Mesendoderm (in vitro differentiated cells): ENCODE results near the gene GPR15LG.
A peak's percentile ranks its signal among the peaks of the same experiment; 100 is the strongest.

ENCODE experiments used
- DNase-seq: peaks from one replicate; pipeline ENCODE4 v3.0.0; 2013
- H2AK5ac ChIP-seq: 2 replicates; pipeline ENCODE4 v1.6.1; 2013; ENCODE audit warnings: low read length, inconsistent platforms
- H2BK120ac ChIP-seq: 2 replicates; pipeline ENCODE4 v1.6.1; 2013; ENCODE audit warnings: low read depth, mild to moderate bottlenecking, low read length, moderate library complexity, mixed read lengths
- H2BK15ac ChIP-seq: replicated peaks from 2 replicates; pipeline ENCODE4 v1.6.1; 2013; ENCODE audit warnings: low read depth, mild to moderate bottlenecking, moderate library complexity
- H2BK5ac ChIP-seq: 2 replicates; pipeline ENCODE4 v1.6.1; 2013; ENCODE audit warnings: low read length, inconsistent platforms
- H3K18ac ChIP-seq: 2 replicates; pipeline ENCODE4 v1.6.1; 2013; ENCODE audit warnings: mild to moderate bottlenecking, low read length, mixed read lengths
- H3K23ac ChIP-seq: one replicate; pipeline ENCODE4 v1.6.1; 2013; ENCODE audit warnings: low read length
- H3K27ac ChIP-seq: 2 replicates; pipeline ENCODE4 v1.5.1; 2013; ENCODE audit warnings: low read depth, mild to moderate bottlenecking, inconsistent platforms, low read length, moderate library complexity
- H3K27me3 ChIP-seq: 2 replicates; pipeline ENCODE4 v1.6.1; 2013; ENCODE audit warnings: low read length, control low read depth, mild to moderate bottlenecking, inconsistent platforms; ENCODE audit not compliant: insufficient read depth, poor library complexity
- H3K36me3 ChIP-seq: 2 replicates; pipeline ENCODE4 v1.6.1; 2013; ENCODE audit warnings: low read length, inconsistent platforms; ENCODE audit not compliant: control insufficient read depth, insufficient read depth
- H3K4ac ChIP-seq: one replicate; pipeline ENCODE4 v1.6.1; 2013; ENCODE audit warnings: low read depth, mild to moderate bottlenecking, low read length, moderate library complexity
- H3K4me1 ChIP-seq: 2 replicates; pipeline ENCODE4 v1.6.1; 2013; ENCODE audit warnings: low read depth, low read length, inconsistent platforms; ENCODE audit not compliant: control insufficient read depth
- H3K4me2 ChIP-seq: 2 replicates; pipeline ENCODE4 v1.6.1; 2013; ENCODE audit warnings: low read length
- H3K4me3 ChIP-seq: 2 replicates; pipeline ENCODE4 v1.5.1; 2013; ENCODE audit warnings: mild to moderate bottlenecking, low read length
- H3K56ac ChIP-seq: one replicate; pipeline ENCODE4 v1.6.1; 2013; ENCODE audit warnings: low read length
- H3K79me1 ChIP-seq: 2 replicates; pipeline ENCODE4 v1.6.1; 2013; ENCODE audit warnings: low read length, inconsistent platforms
- H3K79me2 ChIP-seq: 2 replicates; pipeline ENCODE4 v1.6.1; 2013; ENCODE audit warnings: mild to moderate bottlenecking, low read length; ENCODE audit not compliant: control insufficient read depth, insufficient read depth
- H3K9ac ChIP-seq: 2 replicates; pipeline ENCODE4 v1.6.1; 2013; ENCODE audit warnings: low read length, inconsistent platforms
- H4K5ac ChIP-seq: one replicate; pipeline ENCODE4 v1.6.1; 2013; ENCODE audit warnings: low read length
- H4K8ac ChIP-seq: one replicate; pipeline ENCODE4 v1.6.1; 2013; ENCODE audit warnings: low read depth, mild to moderate bottlenecking, control low read depth, low read length, moderate library complexity
- WGBS: extraction: QIAGEN DNeasy Blood & Tissue Kit; methylation state at CpG from one replicate; pipeline ENCODE4 v1.1.7; 2013; ENCODE audit warnings: low lambda C conversion rate, missing lambda C conversion rate; ENCODE audit not compliant: insufficient coverage; ENCODE audit errors: extremely low coverage; 5-methylcytosine and 5-hydroxymethylcytosine counted together

The GPR15LG gene

GRCh38 chr10:84172467-84173356 is 889 bp upstream of the GPR15LG start:
- H3K4me3 ChIP-seq = no peak overlapping the region
- no peak overlapping the region for H4K5ac ChIP-seq
- H2BK5ac ChIP-seq = no peak overlapping the region
- no peak overlapping the region for H2BK120ac ChIP-seq
- no peaks in the 10 kb centered on the region for H3K4me1 ChIP-seq
- H2AK5ac ChIP-seq = no peak overlapping the region
- H3K18ac ChIP-seq = no peak overlapping the region
- no peak overlapping the region for H3K4me2 ChIP-seq
- H4K8ac ChIP-seq = no peak overlapping the region
- no peaks in the 10 kb centered on the region for H3K27me3 ChIP-seq
- DNase-seq = no peak
- peak overlapping the region; percentile 89 for H3K23ac ChIP-seq
- H3K27ac ChIP-seq = no peak overlapping the region
- H3K79me2 ChIP-seq = no peaks in the 10 kb centered on the region
- no peaks in the 10 kb centered on the region for H3K79me1 ChIP-seq
- no peak overlapping the region for H3K4ac ChIP-seq
- H3K9ac ChIP-seq = no peak overlapping the region
- no CpG with 5 or more reads among the region's 9 CpGs for WGBS
- H2BK15ac ChIP-seq = no peak overlapping the region
- H3K36me3 ChIP-seq = no peaks in the 10 kb centered on the region
- no peak overlapping the region for H3K56ac ChIP-seq

GRCh38 chr10:84175436-84175835 is 1.8 kb downstream of the GPR15LG start:
- no peak overlapping the region for H3K27ac ChIP-seq
- no peak overlapping the region for H3K56ac ChIP-seq
- H4K5ac ChIP-seq = no peak overlapping the region
- H3K79me1 ChIP-seq = no peaks in the 10 kb centered on the region
- no peak overlapping the region for H2AK5ac ChIP-seq
- H3K79me2 ChIP-seq = no peaks in the 10 kb centered on the region
- no peak overlapping the region for H3K4me2 ChIP-seq
- no peak overlapping the region for H2BK5ac ChIP-seq
- no peak overlapping the region for H3K4me3 ChIP-seq
- H3K23ac ChIP-seq = no peak overlapping the region
- H3K9ac ChIP-seq = no peak overlapping the region
- H3K27me3 ChIP-seq = no peaks in the 10 kb centered on the region
- no peaks in the 10 kb centered on the region for H3K4me1 ChIP-seq
- no peak for DNase-seq
- no peak overlapping the region for H4K8ac ChIP-seq
- no peak overlapping the region for H2BK15ac ChIP-seq
- no peak overlapping the region for H3K4ac ChIP-seq
- H3K36me3 ChIP-seq = no peaks in the 10 kb centered on the region
- no peak overlapping the region for H3K18ac ChIP-seq
- no peak overlapping the region for H2BK120ac ChIP-seq
- WGBS = no CpG with 5 or more reads among the region's 6 CpGs

GRCh38 chr10:84176351-84176750 is 2.8 kb downstream of the GPR15LG start:
- no peak overlapping the region for H2AK5ac ChIP-seq
- no peak overlapping the region for H3K4me3 ChIP-seq
- no peak for DNase-seq

GRCh38 chr10:84176836-84177474 is 3.4 kb downstream of the GPR15LG start:
- Histone ChIP-seq H3K4me1 (no peaks in the 10 kb centered on the region), H4K5ac (no peak overlapping the region), H3K23ac (no peak overlapping the region), H3K79me2 (no peaks in the 10 kb centered on the region), H3K9ac (no peak overlapping the region), H3K4me2 (no peak overlapping the region), H3K18ac (no peak overlapping the region), H3K79me1 (no peaks in the 10 kb centered on the region), H2BK5ac (no peak overlapping the region), H3K4me3 (no peak overlapping the region), H2BK15ac (no peak overlapping the region), H4K8ac (no peak overlapping the region), H3K56ac (no peak overlapping the region), H3K27me3 (no peaks in the 10 kb centered on the region), H2BK120ac (no peak overlapping the region), H2AK5ac (no peak overlapping the region), H3K27ac (no peak overlapping the region), H3K36me3 (no peaks in the 10 kb centered on the region), H3K4ac (no peak overlapping the region)
- no CpG with 5 or more reads among the region's 4 CpGs for WGBS
- no peak for DNase-seq

More at GRCh38 chr10:84176351-84176750, 2.8 kb downstream of the GPR15LG start:
- Histone ChIP-seq H2BK5ac (no peak overlapping the region), H3K9ac (no peak overlapping the region), H4K5ac (no peak overlapping the region), H3K4me1 (no peaks in the 10 kb centered on the region), H3K18ac (no peak overlapping the region), H2BK120ac (no peak overlapping the region), H3K4me2 (no peak overlapping the region), H3K56ac (no peak overlapping the region), H3K36me3 (no peaks in the 10 kb centered on the region), H3K4ac (no peak overlapping the region), H3K27me3 (no peaks in the 10 kb centered on the region), H4K8ac (no peak overlapping the region), H3K27ac (no peak overlapping the region), H3K23ac (no peak overlapping the region), H3K79me2 (no peaks in the 10 kb centered on the region), H3K79me1 (no peaks in the 10 kb centered on the region), H2BK15ac (no peak overlapping the region)
- no CpG with 5 or more reads among the region's 4 CpGs for WGBS

GRCh38 chr10:84177541-84178141 is 4.0 kb downstream of the GPR15LG start:
- Histone ChIP-seq H3K4me1 (no peaks in the 10 kb centered on the region), H3K36me3 (no peaks in the 10 kb centered on the region), H2BK5ac (no peak overlapping the region), H3K79me2 (no peaks in the 10 kb centered on the region), H2BK120ac (no peak overlapping the region), H3K4me2 (no peak overlapping the region), H3K9ac (no peak overlapping the region), H3K56ac (no peak overlapping the region), H4K5ac (no peak overlapping the region), H2BK15ac (no peak overlapping the region), H3K27me3 (no peaks in the 10 kb centered on the region), H3K79me1 (no peaks in the 10 kb centered on the region), H3K23ac (no peak overlapping the region), H3K4me3 (no peak overlapping the region), H3K27ac (no peak overlapping the region), H4K8ac (no peak overlapping the region), H2AK5ac (no peak overlapping the region), H3K18ac (no peak overlapping the region), H3K4ac (no peak overlapping the region)
- no CpG with 5 or more reads among the region's 8 CpGs for WGBS
- DNase-seq = no peak
